GM21529 (cell line): ENCODE data around the gene NOS3.

Source experiments
- ATAC-seq: cut with Tn5 transposase; IDR thresholded peaks from one replicate; pipeline ENCODE4 v1.9.1; 2021; ENCODE audit not compliant: unreplicated experiment

The NOS3 gene

DNA sequence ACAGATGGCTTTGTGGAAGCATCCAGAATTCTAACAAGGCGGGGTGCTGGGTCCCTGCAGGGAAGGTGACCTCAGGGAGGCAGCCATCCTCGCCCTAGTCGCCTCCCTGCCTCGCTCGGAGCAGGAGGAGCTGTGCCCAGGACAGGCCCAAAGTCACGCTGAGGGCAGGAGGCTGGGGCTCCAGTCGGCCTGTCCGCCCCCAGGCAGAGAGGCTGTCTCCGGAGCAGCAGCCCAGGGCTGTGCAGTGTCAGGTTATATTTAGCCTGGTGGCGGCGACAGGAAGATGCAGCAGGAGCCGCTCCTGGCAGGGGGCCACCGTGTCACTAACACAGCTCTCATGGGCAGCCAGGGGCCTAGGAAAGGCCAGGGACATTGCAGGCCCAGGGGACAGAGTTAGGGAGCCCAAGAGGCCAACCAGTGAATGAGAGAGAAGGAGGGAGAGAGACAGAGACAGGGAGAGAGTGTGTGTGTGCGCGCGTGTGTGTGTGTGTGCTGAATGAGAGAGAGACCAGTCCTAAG, 26.2 kb upstream of the NOS3 start:
- no peak for ATAC-seq

DNA sequence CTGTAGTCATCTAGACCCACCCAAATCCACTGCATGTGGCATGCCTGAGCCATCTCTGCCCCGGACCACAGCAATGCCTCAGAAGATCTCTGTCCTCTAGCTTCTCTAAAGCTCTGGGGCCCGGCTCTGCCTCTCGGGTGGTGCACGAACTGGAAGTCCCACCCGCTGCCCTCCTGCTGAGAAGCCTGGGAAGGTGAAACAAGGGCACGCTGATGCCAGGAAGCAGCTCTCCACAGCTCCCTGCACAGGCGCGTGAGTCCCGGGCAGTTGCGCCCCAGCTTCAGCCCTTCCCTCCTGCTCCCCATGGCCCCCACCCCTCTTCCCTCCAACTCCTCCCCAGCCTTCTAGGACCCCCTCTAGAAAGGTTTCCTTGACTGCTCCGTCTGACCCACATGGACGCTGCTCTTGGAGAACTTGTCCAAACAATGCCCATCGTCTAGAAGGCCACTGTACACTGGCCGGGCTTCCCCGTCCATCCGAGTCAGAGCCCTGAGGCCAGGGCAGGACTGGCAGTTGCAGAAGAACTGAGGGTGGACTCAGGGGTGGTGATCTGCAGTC, 25.5 kb upstream of the NOS3 start:
- no peak for ATAC-seq

DNA sequence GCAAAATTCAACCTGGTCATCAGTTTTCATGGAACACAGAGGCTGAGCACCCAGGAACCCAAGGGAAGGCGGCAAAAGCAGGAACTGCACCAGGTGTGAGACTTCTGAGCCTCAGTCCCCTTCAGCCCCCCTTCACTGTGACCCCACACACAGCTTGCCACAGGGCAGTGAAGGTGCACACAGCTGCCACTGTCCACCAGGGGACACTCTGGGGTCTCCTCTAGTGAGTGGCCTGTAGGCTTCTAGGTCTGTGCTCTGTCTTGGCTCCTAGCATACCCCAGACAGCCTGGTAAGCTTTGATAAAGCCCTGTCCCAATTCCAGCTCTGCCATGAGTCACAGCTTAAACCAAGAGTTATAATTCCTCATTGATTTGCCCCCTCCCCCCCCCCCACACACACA, 24.8 kb upstream of the NOS3 start:
- ATAC-seq = no peak

DNA sequence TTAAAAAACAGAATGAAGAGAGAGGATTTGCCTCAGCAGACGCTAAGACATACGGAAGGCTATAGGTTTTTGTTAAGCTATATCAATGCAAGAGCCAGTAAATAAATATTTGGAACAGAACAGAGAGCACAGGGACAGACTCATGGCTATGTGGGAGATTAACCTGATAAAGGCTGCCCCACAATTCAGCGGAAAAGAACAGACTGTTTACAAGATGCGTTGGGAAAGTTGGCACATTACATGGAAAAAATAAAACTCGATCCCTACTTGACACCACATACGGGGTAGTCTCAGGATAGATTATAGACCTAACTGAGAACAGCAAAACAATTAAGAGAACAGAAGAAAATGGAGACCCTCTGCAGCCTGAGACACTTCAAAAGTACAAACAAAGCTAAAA, 23.5 kb upstream of the NOS3 start:
- ATAC-seq = no peak

DNA sequence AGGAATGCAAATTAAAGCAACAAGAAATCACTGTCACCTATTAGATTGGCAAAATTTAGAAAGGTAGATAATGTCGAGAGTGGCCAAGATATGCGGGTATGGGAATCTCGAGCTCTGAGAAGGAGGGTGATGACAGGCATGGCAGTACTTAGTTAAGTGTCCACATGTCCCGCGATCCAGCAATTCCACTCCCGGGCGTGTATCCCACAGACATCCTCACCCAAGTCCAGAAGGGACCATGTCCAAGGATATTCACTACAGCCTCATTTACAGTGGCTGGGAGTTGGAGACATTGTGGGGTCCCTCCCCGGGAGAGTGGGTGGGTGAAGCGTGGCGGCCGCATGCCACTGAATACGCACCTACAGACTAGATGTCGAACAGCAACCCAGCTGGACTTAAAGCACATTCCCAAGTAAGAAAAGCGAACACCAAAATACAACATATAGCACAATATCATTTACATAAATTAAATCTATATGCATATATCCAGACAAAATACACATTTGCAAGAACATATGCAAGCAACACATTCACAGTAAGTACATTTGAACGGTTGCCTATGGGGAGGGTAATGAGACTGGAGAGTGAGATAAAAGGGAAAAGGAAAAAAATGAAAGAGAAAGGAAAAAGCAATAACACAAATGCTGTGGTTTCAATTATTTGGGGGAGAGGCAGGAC, 22.6 kb upstream of the NOS3 start:
- ATAC-seq = no peak

DNA sequence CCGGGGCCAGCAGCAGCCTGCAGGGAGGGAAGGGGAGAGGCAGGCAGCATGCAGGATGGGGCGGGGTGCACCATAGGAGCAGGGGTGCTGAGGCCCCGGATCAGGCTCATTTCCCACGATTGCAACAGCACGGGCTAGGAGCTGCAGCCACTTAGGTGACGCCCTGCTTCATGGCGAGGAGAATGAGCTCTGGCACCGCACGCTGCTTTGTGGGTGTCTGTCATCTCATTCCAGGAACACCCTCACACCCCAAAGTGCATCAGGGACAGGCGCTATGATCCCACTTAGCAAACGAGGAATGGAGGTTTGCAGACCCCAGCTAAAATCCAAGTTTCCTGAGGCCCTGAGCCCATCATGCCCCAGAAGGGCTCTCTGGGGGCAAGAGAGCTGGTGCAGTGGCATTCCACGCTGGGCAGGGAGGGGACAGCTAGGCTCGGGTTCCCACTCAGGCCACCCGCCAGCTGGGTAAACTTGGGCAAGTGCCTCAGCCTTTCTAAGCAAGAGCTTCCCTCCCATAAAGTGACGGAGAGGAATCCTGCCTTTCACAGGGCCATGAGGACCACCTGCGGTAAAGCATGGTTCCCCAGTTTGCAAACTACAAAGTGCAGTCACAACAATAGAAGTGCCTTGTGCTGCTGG, 22.0 kb upstream of the NOS3 start:
- ATAC-seq = no peak

DNA sequence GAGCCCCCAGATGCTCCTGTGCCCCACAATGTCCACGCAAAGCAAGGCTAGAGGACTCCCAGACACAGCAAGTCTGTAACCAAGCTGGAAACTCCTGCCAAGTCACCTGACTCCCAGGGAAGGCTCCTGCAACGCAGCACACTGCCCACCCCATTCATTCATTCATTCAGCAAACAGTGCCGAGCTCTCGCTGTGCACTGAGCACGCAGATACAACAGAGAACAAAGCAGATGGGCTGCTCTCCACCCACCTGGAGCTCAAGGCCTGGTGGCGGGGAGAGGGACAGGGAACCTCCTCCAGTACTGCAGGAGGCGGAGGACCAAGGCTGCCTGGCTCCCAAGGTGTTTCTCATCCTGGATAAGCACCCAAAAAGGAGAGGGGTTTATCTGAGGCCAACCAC, 21.3 kb upstream of the NOS3 start:
- ATAC-seq = no peak

DNA sequence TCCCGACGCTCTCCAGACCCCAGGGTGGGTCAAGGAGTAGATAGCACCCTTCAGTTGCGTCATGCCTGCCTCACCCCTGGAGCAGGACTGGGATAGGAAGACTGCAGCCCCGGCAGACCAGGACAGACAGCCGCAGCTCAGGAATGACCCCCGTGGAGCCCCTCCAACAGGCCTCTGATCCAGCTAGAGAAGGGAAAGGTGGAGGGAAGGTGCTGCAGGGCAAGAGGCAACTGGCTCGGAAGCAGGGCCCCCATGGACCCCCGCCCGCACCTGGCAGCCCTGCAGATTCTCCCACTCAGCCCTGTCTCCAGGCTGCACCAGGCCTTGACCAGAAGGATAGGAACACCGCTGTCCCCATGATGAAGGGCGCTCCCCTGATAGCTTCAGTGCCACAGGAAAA, 20.4 kb upstream of the NOS3 start:
- no peak for ATAC-seq

DNA sequence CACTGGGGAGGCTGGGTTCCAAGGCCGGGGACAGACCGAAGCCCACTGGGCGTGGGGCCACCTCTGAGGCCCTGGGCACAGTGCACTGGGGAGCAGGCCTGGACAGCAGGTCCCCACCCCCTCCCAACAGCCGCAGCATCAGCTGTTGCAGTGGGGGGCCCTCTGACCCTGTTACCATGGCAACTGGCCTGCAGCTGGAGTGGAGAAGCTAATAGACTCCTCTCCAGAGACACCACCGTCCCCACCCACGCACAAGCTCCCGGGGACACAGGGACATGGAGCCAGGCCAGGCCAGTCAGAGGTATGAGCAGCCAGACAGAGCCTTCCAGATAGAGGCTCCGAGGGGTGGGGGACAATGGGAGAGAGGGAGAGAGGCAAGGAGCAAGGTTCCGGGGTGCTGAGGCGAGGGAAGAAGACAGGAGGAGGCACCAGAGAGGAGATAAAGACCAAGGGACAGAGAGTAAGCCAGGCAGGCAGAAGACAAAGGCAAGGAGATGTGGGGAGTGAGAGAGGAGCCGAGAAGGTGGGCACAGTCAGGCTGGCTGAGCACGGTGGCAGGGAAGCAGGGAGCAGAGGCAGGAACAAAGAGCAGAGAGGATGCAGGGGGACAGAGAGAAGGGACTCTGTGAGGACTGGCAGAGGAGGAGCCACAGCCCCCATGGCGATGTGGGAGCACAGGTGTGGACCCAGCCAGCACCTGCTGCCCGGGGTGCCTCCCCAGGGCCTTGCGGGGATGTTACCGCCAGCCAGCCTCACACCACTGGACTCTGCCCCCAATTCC, 19.4 kb upstream of the NOS3 start:
- no peak for ATAC-seq

DNA sequence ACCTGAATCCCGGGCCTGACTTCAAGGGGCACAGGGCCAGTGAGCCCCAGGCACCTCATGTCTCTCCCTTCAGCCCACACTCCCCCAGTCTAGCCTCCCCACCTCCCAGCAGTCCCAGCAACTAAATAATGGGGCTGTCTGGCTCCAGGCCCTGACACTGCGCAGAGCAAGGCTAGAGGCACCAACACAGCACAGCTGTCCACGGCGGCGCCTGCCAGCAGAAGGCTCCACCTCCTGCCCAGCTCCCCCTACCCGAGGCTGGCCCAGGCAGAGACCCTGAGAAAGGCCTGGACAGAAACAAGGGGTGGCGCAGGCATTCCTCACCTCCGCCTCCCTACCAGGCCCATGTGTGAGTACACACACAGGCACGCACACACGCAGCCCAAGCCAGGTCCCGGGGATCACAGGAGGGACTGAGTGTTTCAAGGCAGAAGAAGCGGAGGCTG, 18.8 kb upstream of the NOS3 start:
- no peak for ATAC-seq

DNA sequence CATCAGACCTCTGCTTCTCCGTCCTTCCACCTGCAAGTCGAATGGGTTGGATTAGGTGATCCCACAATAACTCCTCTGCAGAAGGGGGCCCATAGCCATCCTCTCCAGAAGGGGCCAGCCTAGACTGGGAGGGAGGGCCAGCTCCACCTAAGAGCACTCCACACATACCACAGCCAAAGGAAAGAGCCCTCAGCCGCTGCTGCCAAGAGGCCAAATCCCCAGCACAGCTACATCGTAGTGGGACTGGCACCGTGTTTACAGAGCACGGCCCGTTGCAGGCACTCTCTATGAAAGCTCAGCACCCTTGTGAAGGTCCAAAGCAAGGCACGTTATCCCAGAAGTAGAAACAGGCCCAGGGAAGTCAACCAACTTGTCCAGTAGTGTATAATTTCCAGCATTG, 18.1 kb upstream of the NOS3 start:
- no peak for ATAC-seq

DNA sequence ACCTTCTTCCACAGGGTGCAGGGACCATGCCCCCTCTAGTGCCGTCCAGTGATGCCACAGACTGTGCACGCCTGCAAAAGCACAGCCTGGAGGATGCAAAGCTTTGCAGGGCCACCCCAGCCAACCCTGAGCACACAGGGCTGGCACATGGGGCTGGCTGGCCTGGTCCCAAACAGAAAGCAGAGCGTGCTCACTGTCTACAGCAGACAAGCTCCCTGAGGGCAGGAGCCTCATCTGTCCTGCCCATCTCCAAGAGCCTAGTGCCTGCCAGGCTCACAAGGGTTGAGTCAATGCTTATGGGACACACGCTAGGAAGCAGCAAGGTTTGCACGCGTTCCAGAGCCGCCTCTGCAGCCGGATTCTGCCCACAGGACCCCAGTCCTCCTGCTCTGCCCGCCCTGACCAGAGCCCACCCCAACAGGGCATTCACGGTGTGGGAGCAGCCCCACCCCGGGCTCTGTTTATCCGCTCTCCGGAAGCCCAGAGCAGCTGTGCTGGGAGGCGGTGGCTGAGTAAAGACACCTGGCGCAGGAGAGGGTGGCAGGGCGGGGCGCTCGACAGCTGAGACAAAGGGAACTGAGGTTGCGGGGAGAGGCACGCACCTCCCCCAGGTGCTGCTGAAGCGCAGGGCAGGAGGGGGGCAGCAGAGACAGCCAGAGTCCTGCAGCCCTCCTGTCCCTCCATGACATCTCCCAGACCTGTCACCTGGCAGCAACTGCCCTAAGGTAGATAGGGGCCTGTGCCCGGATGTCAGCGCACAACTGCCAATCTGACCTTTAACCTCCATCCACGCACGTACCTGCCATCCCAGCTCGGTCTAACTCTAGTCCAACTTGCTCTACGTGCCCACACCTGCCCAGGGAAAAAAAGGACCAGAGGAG, 17.0 kb upstream of the NOS3 start:
- no peak for ATAC-seq

DNA sequence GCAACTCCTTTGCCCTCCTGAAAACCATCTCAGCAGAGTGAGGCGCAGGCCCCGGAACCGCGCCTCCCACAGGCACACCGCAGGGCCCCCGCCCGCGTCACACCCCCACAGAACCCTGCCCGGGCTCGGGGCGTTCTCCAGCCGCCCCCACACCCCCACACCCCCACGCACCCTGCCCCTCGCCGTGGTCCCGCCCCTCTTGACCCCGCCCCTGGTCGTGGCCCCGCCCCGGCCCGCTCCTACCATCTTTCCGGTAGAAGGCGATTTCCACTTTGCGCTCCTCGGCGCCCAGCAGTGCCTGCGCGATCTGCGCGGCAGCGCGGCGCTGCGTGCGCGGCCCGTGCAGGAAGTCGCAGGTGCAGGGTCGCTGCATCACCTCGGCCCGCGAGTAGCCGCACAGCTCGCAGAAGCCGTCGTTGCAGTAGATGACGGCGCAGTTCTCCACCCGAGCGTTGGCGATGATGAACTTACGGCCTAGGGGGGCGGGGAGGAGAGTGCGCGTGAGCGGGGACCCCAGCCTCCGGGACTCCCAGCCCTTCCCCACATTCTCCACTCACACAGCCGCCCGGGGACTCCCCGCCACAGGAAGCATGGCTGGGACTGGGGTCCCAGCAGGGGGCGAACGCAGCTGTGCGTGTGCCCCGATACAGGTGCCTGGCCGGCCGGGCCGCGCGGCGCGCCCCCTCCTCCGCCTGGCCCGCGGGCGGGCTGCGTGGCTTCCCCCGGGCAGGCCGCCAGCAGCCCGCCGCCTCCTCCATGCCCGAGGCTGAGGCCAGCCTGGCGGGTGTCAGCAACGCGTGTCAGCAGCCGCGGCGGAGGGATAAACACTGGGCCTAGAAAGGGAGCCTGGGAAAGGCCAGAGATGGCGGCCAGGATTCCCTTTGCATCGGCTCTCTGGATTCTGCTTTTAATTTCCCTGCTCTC, 16.1 kb upstream of the NOS3 start:
- ATAC-seq = peak; percentile 60

DNA sequence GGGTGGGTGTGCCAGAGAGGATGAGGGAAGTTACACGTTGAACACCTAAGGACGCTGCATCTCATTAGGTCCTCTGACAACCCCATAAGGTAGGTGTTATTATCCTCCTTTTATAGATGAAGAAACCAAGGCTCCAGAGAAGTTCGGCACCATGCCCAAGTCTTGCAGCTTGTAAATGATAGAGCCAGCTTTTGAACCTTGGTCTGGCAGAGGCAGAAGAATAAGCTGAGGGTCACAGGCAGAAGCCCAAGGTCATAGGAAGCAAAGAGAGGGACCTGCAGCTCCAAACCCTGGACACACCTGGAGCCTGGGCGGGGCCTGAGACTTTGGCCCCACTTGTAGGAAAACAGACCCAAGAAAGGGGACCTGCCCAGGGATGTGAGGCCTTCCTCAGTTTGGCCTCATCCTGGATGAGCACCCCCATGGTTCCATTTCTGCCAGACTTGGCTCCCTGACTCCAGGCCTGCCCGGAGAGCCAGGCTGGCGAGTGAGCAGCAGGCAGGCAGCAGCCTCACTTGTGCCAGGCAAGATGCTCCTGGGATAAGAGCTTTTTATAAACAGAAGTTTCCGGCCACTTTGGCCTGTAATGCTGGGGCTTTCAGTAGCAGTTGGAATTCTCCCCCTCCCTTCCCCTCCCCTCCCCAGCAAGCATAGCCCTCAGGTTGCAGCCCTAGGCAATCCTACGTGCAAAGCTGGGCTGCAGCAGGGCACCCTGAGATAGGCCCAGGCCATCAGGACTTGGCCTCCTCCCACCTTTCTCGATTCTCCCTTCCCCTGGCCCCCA, 15.1 kb upstream of the NOS3 start:
- ATAC-seq = no peak

DNA sequence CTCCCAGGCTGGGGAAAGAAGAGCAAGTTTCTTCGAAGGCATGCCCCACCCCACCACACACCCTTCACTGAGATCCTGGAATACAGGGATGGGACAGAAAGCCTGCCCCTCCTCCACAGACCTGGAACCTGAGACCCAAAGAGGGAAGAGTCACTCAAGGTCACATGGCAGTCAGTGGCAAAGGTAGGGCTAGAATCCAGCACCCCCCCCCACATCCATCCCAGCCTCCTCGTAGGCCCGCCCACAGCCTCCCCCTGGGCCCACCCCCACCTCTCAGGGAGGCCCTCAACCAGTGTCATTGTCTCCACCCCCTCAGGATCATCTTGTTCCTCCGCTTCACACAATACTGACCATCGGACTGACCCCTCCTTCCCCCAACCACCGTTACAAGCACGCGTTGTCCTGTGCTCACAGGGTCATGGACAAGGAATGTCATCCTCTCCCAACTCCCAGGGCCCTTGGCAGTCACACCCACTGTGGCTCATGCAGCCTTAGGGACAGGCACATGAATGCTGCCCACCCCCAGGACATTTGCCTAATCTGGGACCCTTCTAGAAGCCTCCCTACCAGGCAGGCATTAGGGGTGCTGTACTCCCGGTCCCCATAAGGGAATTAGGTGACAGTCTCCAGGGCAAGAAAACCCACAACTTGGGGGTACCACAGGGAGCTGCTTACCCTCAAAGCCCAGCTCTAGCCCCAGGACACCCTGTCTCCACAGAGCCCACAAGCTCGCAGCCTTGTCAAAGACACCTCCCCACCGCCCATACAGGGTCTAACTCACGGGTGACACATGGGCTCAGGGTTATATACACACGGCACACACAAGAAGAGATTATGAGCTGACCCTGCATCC, 14.1 kb upstream of the NOS3 start:
- no peak for ATAC-seq

DNA sequence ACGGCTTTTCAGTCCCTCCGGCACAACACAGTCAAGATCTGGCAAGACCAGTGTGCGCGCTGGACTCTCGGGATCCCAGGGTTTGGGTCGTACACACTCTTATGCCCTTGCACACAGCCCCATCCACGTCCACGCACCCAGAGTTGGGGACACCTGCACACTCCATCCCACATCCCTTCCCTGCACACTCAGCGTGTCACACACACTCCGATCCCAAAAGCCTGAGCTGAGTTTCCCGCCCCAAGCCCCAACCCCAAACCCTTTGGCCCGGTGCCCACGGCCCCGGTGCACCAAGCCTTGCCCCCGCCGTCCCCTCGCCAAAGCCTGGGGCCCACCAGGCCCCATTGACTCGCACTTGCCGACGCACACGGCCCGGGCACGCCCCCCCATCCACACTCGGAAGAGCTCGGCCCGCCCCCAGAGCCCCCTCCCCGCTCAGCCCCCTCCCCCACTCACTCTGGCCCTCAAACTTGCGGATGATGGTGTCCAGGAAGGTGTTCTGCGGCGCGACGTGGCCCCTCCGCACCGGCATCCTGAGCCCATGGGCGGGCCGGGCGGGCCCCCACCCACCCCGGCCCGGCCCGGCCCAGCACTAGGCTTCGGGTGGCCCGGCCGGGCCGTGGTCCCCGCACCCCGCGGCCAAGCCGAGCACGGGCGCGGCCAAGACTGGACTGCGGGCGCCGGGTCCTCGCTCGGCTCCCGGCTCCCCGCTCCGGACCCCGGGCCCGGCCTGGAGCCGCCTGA, 13.3 kb upstream of the NOS3 start:
- no peak for ATAC-seq

DNA sequence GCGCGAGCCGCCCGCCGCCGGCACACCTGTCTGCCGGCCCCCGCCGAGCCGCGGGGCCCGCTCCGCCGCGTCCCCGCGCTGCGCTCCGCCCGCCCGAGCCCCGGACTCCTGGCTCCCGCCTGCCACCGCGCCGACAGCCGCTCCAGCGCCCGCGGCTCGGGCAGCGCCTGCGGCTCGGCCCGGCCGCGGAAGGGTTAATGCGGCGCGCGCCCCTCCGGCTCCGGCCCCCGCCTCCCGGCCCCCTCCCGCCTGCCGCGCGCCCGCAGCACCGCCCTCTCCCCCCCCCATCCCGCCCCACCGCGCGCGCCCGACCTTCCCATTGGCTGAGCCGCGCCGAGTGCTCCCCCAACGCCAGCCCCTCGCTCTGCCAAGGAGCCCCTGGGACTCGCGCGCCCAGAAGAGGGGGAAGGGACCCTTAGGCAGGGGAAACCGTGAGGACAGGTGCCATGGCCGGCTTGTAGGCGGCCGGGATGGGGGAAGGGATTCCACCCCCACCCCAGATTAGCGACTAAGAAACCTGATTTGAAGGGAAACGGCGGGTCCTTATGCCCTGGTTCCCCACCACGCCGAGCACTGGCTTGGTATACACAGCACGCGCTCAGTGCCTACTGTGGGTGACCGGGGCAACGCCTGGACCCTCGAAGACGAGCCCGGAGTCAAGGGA, 12.6 kb upstream of the NOS3 start, which contains the start of gene KCNH2:
Gene KCNH2, minus strand, starts transcription at position 196 of the 664 bp plus-strand sequence. CDS start 408 bp downstream, outside the sequence.
- ATAC-seq = no peak
